Thymus (tissue), 11 donors: ENCODE measurements around the gene DNAJC15. TPM values are rescaled to one million over a fixed set of nuclear protein-coding genes. Genes with fewer than 3 reads are reported as not detected.
"Not testable (repeated sequence)": the region's sequence is repeated elsewhere in the genome, so short reads cannot be mapped to it uniquely, and the experiment has no call there.

Experiments used
- DNase-seq, 9 donors: peaks; one replicate each; pipeline ENCODE4 v3.0.0-alpha.2; 2013; ENCODE audit warnings: low spot score in 9 of 9, low read depth in 6 of 9, missing footprints in 1 of 9
- H3K27ac ChIP-seq, 2 donors: one replicate each; pipeline ENCODE4 v1.5.1; 2013; ENCODE audit warnings: control low read depth in 1 of 2, low read depth in 1 of 2, low read length in 1 of 2, mild to moderate bottlenecking in 1 of 2, moderate library complexity in 1 of 2
- H3K27me3 ChIP-seq, 2 donors: one replicate each; pipeline ENCODE4 v1.5.1; 2013; ENCODE audit warnings: low read length in 1 of 2; ENCODE audit not compliant: control insufficient read depth in 2 of 2, insufficient read depth in 1 of 2
- H3K36me3 ChIP-seq, 2 donors: one replicate each; pipeline ENCODE4 v1.5.1; 2013; ENCODE audit warnings: low read length in 1 of 2, mild to moderate bottlenecking in 1 of 2, moderate library complexity in 1 of 2; ENCODE audit not compliant: control insufficient read depth in 2 of 2, insufficient read depth in 2 of 2
- H3K4me1 ChIP-seq, 2 donors: one replicate each; pipeline ENCODE4 v1.5.1; 2013; ENCODE audit warnings: low read length in 2 of 2; ENCODE audit not compliant: control insufficient read depth in 2 of 2, insufficient read depth in 2 of 2
- H3K4me3 ChIP-seq, 2 donors: one replicate each; pipeline ENCODE4 v1.5.1; 2013; ENCODE audit warnings: low read length in 2 of 2, control low read depth in 1 of 2, mild to moderate bottlenecking in 1 of 2
- H3K9me3 ChIP-seq, 2 donors: one replicate each; pipeline ENCODE4 v1.5.1; 2013; ENCODE audit warnings: low read length in 1 of 2, mild to moderate bottlenecking in 1 of 2; ENCODE audit not compliant: control insufficient read depth in 2 of 2, insufficient read depth in 1 of 2
- WGBS: extraction: QIAGEN DNeasy Blood & Tissue Kit; methylation state at CpG from one replicate; pipeline ENCODE4 v1.1.7; 2013; 5-methylcytosine and 5-hydroxymethylcytosine counted together
- polyA plus RNA-seq: library from polyadenylated mRNA; stranded (reverse); fragments of 200-250 nt; gene quantifications from one replicate; pipeline ENCODE4 v1.2.3, GENCODE V29; 2013
- total RNA-seq: library from RNA; stranded (reverse); fragments of 120-200 nt; gene quantifications from one replicate; pipeline ENCODE4 v1.2.4, GENCODE V29; 2013
- donor health status: healthy.

Gene DNAJC15
- total and polyA plus RNA-seq, 2 donors = 17.5 to 20.6 TPM

GRCh38 chr13:42986176-42986574, 37.2 kb upstream of the DNAJC15 start:
- H3K36me3 ChIP-seq = peaks cover 3 to 6% of the 10 kb centered on the region in 2 donors
- no peaks in the 10 kb centered on the region for H3K9me3 ChIP-seq
- no peak overlapping the region for H3K27ac ChIP-seq
- no peak overlapping the region for H3K4me3 ChIP-seq
- DNase-seq = no peak
- peaks cover 6% of the 10 kb centered on the region in 2 donors for H3K4me1 ChIP-seq
- 91% methylated on average over 7 of the region's 7 CpGs for WGBS
- H3K27me3 ChIP-seq = no peaks in the 10 kb centered on the region

DNA sequence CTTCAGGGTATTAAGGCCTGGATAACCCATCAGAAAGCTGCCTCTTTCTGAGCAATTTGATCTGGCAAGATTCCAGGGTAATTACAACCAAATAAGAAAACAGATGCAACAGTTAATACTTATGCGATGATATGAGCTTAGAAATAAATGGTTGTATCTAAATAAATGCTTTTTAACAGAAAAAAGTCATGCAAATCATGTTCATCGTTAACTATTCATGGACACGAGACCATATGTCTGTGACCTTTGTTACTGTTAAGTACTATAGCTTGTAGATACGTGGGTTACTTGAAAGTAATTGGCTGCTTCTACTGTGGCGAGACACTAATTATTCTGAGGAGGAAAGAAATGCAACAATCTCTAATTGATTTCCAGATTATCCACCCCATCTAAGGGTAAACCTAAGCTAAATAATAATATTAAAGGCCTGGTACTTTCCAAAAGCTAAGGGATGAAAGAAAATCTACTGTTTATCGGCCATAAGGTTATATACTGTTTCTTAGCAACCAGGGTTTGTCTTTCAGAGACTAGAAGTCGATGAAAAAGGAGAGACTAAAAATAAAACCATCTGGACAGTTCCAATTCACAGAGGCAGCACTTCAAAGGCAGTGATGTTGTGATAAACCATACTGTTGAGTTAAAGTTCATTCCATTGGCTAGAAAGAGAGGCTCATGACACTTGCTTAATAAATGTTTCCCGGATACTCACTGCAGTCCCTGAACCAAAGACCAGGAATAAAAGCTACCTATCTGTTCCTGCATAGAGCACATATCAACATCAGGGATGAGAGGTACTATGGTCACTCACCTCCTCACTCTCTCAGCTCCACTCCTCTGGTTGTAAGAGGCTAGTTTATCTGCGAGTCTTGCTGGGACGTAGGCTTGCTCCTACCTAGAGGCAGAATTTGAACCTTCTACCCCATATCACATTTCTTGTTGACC, 32.8 kb upstream of the DNAJC15 start:
- peak in 1 of 9 donors; percentile 49 for DNase-seq
- WGBS = 58% methylated on average over 10 of the region's 10 CpGs
- Histone ChIP-seq H3K4me1 (peaks cover 18 to 26% of the 10 kb centered on the region in 2 donors), H3K4me3 (peak overlapping the region; percentile 19 to 74), H3K36me3 (peaks cover 0 to 3% of the 10 kb centered on the region in 2 donors), H3K9me3 (no peaks in the 10 kb centered on the region), H3K27me3 (no peaks in the 10 kb centered on the region), H3K27ac (peak overlapping the region; percentile 43 to 75)

GRCh38 chr13:42991233-42991897, 32.0 kb upstream of the DNAJC15 start:
- H3K4me3 ChIP-seq = peak overlapping the region; percentile 74 to 95
- peak overlapping the region; percentile 91 to 99 for H3K27ac ChIP-seq
- peaks cover 18 to 26% of the 10 kb centered on the region in 2 donors for H3K4me1 ChIP-seq
- H3K9me3 ChIP-seq, H3K27me3 ChIP-seq, H3K36me3 ChIP-seq: not testable (repeated sequence)
- DNase-seq = peak in 1 of 9 donors; percentile 18
- 62% methylated on average over 15 of the region's 15 CpGs for WGBS

- H3K27me3 ChIP-seq = no peaks in the 10 kb centered on the region
Measured at GRCh38 chr13:42991898-42992763, 31.3 kb upstream of the DNAJC15 start, which contains the start of gene EPSTI1. TSS of gene EPSTI1 (minus strand) at chr13:42992241. CDS start at chr13:42992165, 76 bp downstream.

GRCh38 chr13:42992764-42993122, 30.6 kb upstream of the DNAJC15 start:
- Histone ChIP-seq H3K27me3 (no peaks in the 10 kb centered on the region), H3K9me3 (no peaks in the 10 kb centered on the region), H3K4me1 (peaks cover 18 to 26% of the 10 kb centered on the region in 2 donors), H3K36me3 (no peaks in the 10 kb centered on the region), H3K27ac (peak overlapping the region; percentile 91 to 99), H3K4me3 (peak overlapping the region; percentile 74 to 95)
- DNase-seq = no peak
- WGBS = 21% methylated on average over 4 of the region's 4 CpGs

More at GRCh38 chr13:42991898-42992763, 31.3 kb upstream of the DNAJC15 start, which contains the start of gene EPSTI1:
- Histone ChIP-seq H3K4me3 (peak within 1 kb of the TSS; percentile 74 to 95), H3K36me3 (no peaks in the 10 kb centered on the region), H3K27ac (peak within 1 kb of the TSS; percentile 91 to 99), H3K9me3 (no peaks in the 10 kb centered on the region), H3K4me1 (peaks cover 18 to 26% of the 10 kb centered on the region in 2 donors)
- DNase-seq = peak; percentile 49 to 90 (median 68)
- WGBS = under 1% methylated on average over 45 of the region's 45 CpGs

DNA sequence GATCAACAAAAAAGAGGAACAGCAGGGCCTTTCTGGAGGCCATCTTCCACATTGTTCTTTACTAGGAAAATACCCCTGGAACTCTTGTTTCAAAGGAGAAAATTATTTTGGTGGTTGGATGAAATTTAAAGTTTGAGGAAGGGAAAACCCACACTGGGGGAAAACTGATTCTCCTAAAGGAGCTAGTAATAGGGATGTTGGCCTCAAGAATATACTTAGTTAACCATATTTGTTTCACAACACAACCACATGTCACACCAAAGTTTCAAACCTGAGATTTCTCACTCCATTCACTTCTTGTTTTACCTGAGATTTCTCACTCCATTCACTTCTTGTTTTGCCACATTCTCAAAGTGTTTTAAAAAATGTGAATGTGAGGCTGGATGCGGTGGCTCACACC, 28.5 kb upstream of the DNAJC15 start:
- Histone ChIP-seq H3K36me3 (no peaks in the 10 kb centered on the region), H3K27me3 (no peaks in the 10 kb centered on the region), H3K27ac (no peak overlapping the region), H3K4me1 (peaks cover 18 to 24% of the 10 kb centered on the region in 2 donors), H3K9me3 (no peaks in the 10 kb centered on the region), H3K4me3 (no peak overlapping the region)
- 97% methylated on average over 1 of the region's 1 CpG for WGBS
- no peak for DNase-seq

DNA sequence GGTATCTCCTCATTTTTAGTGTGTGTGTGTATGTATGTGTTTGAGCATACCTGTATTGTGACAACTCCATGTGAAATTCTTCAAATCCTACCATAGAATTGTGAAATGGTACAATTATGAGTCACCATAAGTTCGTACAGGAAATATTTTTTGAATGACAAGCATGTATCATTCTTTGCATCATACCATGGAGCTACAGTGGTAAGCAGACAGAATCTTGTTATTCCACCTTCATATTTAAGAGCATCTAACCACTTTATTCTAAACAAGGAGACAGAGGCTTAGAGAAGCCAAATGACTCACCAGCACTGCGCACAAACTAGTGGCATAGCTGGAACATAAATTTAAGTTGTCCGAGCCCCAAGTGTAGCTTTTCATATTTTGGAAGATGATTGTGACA, 26.8 kb upstream of the DNAJC15 start:
- WGBS = 94% methylated on average over 3 of the region's 3 CpGs
- no peaks in the 10 kb centered on the region for H3K9me3 ChIP-seq
- H3K4me3 ChIP-seq = no peak overlapping the region
- DNase-seq = no peak
- H3K36me3 ChIP-seq = no peaks in the 10 kb centered on the region
- H3K27me3 ChIP-seq = no peaks in the 10 kb centered on the region
- H3K4me1 ChIP-seq = peaks cover 11 to 21% of the 10 kb centered on the region in 2 donors
- no peak overlapping the region for H3K27ac ChIP-seq

DNA sequence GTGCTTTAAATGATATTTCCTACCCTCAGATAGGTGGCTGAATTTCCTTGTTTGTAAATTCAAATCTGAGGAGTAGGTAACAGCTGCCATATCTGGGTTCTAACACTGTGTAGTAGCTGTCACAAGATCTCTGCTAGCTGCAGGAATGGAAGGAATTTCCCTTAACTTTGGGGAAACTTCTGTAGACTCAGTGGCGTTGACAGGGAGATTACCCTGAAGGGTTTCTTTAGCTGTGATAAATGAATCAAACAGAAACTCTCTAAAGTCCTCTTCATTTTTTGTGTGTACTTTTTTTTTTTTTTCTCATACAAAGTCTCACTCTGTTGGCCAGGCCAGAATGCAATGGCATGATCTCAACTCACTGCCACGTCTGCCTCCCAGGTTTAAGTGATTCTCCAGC, 26.0 kb upstream of the DNAJC15 start:
- DNase-seq = no peak

More for the DNA sequence above, 26.0 kb upstream of the DNAJC15 start:
- WGBS = 86% methylated on average over 2 of the region's 2 CpGs
- H3K27ac ChIP-seq = no peak overlapping the region
- no peak overlapping the region for H3K4me3 ChIP-seq
- no peaks in the 10 kb centered on the region for H3K9me3 ChIP-seq
- H3K4me1 ChIP-seq = peaks cover 11 to 25% of the 10 kb centered on the region in 2 donors
- H3K27me3 ChIP-seq = no peaks in the 10 kb centered on the region
- no peaks in the 10 kb centered on the region for H3K36me3 ChIP-seq
